ENCODE measurements around the gene ODF4. TPM values are rescaled to one million over a fixed set of nuclear protein-coding genes. Genes with fewer than 3 reads are reported as not detected.

Gene ODF4
- total RNA-seq, 1 experiment from 2014 or later, result not detected

DNA sequence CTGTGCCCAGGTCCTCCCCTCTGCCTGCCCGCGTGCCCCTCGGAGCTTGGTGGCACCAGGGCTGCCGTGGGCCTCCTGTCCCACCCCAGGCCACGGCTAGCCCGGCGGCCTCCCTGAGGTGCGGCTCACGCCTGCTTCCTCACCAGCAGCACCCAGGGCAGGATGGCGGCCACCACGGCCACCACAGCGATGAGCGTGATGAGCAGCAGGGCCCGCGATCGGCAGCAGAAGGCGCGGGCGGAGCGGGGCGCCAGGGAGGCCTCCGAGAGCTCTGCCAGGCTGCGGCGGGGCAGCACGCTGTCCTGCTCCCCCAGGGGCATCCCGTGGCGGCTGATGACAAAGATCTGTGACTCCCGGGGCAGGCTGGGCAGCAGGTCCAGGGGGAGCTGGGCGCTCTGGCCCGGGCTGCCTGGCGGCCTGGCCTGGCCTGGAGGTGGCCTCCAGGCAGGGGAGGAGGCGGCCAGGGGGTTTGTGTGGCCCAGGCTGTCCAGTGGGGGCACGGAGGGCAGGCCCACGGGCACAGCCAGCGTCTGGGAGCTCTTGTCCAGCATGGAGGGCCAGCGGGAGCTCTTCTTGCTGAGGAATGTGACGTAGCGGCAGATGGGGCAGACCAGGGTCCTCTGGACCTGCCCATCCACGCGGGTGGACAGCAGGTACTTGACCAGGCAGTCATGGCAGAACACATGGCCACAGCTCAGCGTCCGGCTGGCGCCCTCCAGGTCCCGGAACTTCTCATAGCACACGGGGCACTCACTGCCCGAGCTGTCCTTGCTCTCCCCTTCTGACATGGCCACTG lies 53.2 kb downstream of the ODF4 start:
- ChIA-PET CTCF (interaction anchor here (0.6 to 3.0 kb wide), 4 partner anchors 9 to 353 kb away, joined by 3 to 20 read pairs (median 8); no protein-coding TSS in a partner anchor), POLR2A (interaction anchor here (0.6 kb wide), 1 partner anchor 67 kb away, joined by 7 read pairs; no protein-coding TSS in a partner anchor)
- no peak for ATAC-seq
- H3K27me3 Mint-ChIP-seq (ENCODE audit: low read depth), result peaks cover 13% of the 10 kb centered on the region
- no peaks in the 10 kb centered on the region for H3K36me3 Mint-ChIP-seq
- no peak for DNase-seq (ENCODE audit: low spot score)
- H3K27ac Mint-ChIP-seq, result no peak overlapping the region
- no peak for TF ChIP-seq ETV6 (CRISPR knock-in tag; IDR thresholded peaks at IDR 0.05)
- TF ChIP-seq, protein P1, sequence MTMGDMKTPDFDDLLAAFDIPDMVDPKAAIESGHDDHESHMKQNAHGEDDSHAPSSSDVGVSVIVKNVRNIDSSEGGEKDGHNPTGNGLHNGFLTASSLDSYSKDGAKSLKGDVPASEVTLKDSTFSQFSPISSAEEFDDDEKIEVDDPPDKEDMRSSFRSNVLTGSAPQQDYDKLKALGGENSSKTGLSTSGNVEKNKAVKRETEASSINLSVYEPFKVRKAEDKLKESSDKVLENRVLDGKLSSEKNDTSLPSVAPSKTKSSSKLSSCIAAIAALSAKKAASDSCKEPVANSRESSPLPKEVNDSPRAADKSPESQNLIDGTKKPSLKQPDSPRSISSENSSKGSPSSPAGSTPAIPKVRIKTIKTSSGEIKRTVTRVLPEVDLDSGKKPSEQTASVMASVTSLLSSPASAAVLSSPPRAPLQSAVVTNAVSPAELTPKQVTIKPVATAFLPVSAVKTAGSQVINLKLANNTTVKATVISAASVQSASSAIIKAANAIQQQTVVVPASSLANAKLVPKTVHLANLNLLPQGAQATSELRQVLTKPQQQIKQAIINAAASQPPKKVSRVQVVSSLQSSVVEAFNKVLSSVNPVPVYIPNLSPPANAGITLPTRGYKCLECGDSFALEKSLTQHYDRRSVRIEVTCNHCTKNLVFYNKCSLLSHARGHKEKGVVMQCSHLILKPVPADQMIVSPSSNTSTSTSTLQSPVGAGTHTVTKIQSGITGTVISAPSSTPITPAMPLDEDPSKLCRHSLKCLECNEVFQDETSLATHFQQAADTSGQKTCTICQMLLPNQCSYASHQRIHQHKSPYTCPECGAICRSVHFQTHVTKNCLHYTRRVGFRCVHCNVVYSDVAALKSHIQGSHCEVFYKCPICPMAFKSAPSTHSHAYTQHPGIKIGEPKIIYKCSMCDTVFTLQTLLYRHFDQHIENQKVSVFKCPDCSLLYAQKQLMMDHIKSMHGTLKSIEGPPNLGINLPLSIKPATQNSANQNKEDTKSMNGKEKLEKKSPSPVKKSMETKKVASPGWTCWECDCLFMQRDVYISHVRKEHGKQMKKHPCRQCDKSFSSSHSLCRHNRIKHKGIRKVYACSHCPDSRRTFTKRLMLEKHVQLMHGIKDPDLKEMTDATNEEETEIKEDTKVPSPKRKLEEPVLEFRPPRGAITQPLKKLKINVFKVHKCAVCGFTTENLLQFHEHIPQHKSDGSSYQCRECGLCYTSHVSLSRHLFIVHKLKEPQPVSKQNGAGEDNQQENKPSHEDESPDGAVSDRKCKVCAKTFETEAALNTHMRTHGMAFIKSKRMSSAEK (CRISPR knock-in tag; IDR thresholded peaks at IDR 0.05; ENCODE audit: borderline replicate concordance), result no peak
- no peak for TF ChIP-seq ELF4 (CRISPR knock-in tag; IDR thresholded peaks at IDR 0.05; ENCODE audit: low read depth)
- no peak for TF ChIP-seq NFATC4 (CRISPR knock-in tag; IDR thresholded peaks at IDR 0.05)
- TF ChIP-seq, protein P2, sequence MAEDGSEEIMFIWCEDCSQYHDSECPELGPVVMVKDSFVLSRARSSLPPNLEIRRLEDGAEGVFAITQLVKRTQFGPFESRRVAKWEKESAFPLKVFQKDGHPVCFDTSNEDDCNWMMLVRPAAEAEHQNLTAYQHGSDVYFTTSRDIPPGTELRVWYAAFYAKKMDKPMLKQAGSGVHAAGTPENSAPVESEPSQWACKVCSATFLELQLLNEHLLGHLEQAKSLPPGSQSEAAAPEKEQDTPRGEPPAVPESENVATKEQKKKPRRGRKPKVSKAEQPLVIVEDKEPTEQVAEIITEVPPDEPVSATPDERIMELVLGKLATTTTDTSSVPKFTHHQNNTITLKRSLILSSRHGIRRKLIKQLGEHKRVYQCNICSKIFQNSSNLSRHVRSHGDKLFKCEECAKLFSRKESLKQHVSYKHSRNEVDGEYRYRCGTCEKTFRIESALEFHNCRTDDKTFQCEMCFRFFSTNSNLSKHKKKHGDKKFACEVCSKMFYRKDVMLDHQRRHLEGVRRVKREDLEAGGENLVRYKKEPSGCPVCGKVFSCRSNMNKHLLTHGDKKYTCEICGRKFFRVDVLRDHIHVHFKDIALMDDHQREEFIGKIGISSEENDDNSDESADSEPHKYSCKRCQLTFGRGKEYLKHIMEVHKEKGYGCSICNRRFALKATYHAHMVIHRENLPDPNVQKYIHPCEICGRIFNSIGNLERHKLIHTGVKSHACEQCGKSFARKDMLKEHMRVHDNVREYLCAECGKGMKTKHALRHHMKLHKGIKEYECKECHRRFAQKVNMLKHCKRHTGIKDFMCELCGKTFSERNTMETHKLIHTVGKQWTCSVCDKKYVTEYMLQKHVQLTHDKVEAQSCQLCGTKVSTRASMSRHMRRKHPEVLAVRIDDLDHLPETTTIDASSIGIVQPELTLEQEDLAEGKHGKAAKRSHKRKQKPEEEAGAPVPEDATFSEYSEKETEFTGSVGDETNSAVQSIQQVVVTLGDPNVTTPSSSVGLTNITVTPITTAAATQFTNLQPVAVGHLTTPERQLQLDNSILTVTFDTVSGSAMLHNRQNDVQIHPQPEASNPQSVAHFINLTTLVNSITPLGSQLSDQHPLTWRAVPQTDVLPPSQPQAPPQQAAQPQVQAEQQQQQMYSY (CRISPR knock-in tag; IDR thresholded peaks at IDR 0.05), result 0 out of 2 replicates have a peak, but pooled peaks have one; percentile 23
- TF ChIP-seq MYBL2 (CRISPR knock-in tag; IDR thresholded peaks at IDR 0.05), result no peak
- TF ChIP-seq ZNF232 (CRISPR knock-in tag; IDR thresholded peaks at IDR 0.05), result no peak
- TF ChIP-seq SOX15 (CRISPR knock-in tag; IDR thresholded peaks at IDR 0.05), result no peak
- TF ChIP-seq, protein P3, sequence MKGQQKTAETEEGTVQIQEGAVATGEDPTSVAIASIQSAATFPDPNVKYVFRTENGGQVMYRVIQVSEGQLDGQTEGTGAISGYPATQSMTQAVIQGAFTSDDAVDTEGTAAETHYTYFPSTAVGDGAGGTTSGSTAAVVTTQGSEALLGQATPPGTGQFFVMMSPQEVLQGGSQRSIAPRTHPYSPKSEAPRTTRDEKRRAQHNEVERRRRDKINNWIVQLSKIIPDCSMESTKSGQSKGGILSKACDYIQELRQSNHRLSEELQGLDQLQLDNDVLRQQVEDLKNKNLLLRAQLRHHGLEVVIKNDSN (CRISPR knock-in tag; IDR thresholded peaks at IDR 0.05), result no peak
- TF ChIP-seq, protein P4, sequence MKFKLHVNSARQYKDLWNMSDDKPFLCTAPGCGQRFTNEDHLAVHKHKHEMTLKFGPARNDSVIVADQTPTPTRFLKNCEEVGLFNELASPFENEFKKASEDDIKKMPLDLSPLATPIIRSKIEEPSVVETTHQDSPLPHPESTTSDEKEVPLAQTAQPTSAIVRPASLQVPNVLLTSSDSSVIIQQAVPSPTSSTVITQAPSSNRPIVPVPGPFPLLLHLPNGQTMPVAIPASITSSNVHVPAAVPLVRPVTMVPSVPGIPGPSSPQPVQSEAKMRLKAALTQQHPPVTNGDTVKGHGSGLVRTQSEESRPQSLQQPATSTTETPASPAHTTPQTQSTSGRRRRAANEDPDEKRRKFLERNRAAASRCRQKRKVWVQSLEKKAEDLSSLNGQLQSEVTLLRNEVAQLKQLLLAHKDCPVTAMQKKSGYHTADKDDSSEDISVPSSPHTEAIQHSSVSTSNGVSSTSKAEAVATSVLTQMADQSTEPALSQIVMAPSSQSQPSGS (CRISPR knock-in tag; IDR thresholded peaks at IDR 0.05; ENCODE audit: borderline replicate concordance, low read depth), result no peak
- TF ChIP-seq TCF7 (CRISPR knock-in tag; IDR thresholded peaks at IDR 0.05; ENCODE audit: low read depth), result 0 out of 2 replicates have a peak, but pooled peaks have one; percentile 18
- H3K4me1 Mint-ChIP-seq, result peaks cover 8% of the 10 kb centered on the region
- H3K9me3 Mint-ChIP-seq, result no peaks in the 10 kb centered on the region
- no peak overlapping the region for H3K4me3 Mint-ChIP-seq

DNA sequence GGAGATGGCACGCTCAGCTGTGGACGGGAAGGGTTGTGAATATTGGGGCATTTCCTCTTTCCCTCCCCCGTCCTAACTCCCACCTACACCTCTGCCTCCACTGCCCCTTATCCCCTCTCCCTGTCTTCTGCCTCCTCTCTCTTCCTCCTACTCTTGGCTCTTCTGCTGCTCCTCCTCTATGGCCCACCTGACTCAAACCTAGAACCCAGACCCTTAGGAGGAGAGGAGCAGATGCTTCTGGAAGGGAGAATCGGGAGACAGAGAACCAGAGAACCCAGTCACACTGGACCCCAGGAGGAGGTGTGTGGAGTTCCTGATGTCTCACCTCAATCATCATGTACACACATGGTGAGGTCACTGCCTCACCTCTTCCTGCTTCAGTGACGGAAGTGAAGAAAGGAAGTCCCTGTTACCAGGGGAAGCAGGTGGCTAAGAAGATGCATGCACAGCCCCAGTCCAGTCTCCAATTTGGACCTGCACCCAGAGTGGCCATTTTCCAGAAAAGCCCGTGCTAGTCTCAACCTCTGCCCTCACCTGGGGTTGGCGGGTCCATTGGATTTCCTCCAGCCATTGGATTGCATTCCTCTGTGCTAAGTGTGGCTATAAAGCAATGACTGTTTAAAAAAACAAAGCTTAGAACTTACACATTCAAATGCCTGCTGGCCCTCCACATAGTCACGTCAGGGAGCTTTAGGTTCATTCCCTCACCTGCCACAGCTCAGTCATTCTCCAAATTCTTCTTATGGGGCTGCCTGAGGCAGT lies 54.0 kb downstream of the ODF4 start:
- Mint-ChIP-seq H3K4me3 (no peak overlapping the region), H3K27ac (no peak overlapping the region), H3K27me3 (ENCODE audit: low read depth) (peaks cover 13% of the 10 kb centered on the region), H3K4me1 (peaks cover 8% of the 10 kb centered on the region), H3K36me3 (no peaks in the 10 kb centered on the region), H3K9me3 (no peaks in the 10 kb centered on the region)
- ATAC-seq, result no peak
- DNase-seq (ENCODE audit: low spot score), result no peak
- CTCF ChIA-PET, result interaction anchor here (2.5 to 3.0 kb wide), 3 partner anchors 10 to 16 kb away, joined by 11 to 20 read pairs (median 16); no protein-coding TSS in a partner anchor
- POLR2A ChIA-PET, result interaction anchor here (0.7 kb wide), 1 partner anchor 404 kb away, joined by 3 read pairs; no protein-coding TSS in a partner anchor
- TF ChIP-seq, protein P1 (CRISPR knock-in tag; IDR thresholded peaks at IDR 0.05; ENCODE audit: borderline replicate concordance), result no peak
- TF ChIP-seq TEAD1 (CRISPR knock-in tag; IDR thresholded peaks at IDR 0.05), result no peak
- TF ChIP-seq, protein P2 (CRISPR knock-in tag; IDR thresholded peaks at IDR 0.05), result no peak

Data from WTC11 (cell line).